ENCODE data around the gene HP1BP3. TPM values are rescaled to one million over a fixed set of nuclear protein-coding genes. Genes with fewer than 3 reads are reported as not detected.

The HP1BP3 gene
- polyA plus RNA-seq, 1 donor from 2014 or later = 389 TPM

- Histone ChIP-seq H3F3A (ENCODE audit: insufficient read depth, low read length, poor library complexity, severe bottlenecking) (no peaks in the 10 kb centered on the region), H3K27ac (ENCODE audit: low read length) (no peak overlapping the region), H3K9me2 (ENCODE audit: insufficient read depth, low read length) (no peaks in the 10 kb centered on the region), H3K4me2 (ENCODE audit: low read length) (no peak overlapping the region), H3K4me3 (ENCODE audit: low read length) (no peak overlapping the region), H2AFZ (ENCODE audit: low read depth, low read length) (no peak overlapping the region), H3K9ac (ENCODE audit: low read length) (no peak overlapping the region), H3K79me2 (replicated peaks; ENCODE audit: insufficient read depth, low read length) (peaks cover 5% of the 10 kb centered on the region), H3K27me3 (ENCODE audit: insufficient read depth, low read depth, low read length) (no peaks in the 10 kb centered on the region), H4K20me1 (ENCODE audit: insufficient read depth) (no peaks in the 10 kb centered on the region), H3K36me3 (ENCODE audit: insufficient read depth, low read length) (peaks cover 27% of the 10 kb centered on the region), H3K9me3 (ENCODE audit: low read length) (no peaks in the 10 kb centered on the region)
- TF ChIP-seq EP300 (conservative IDR thresholded peaks at IDR 0.05; ENCODE audit: poor library complexity, severe bottlenecking) (no peak), POLR2AphosphoS5 (IDR thresholded peaks at IDR 0.05) (no peak), MXI1 (conservative IDR thresholded peaks at IDR 0.05; ENCODE audit: poor library complexity, severe bottlenecking) (no peak), EZH2 (IDR thresholded peaks at IDR 0.05; ENCODE audit: borderline replicate concordance, insufficient read depth, low read length, poor library complexity, severe bottlenecking) (no peak), SMC3 (conservative IDR thresholded peaks at IDR 0.05; ENCODE audit: poor library complexity) (no peak), TAF1 (IDR thresholded peaks at IDR 0.05; ENCODE audit: low read depth) (no peak), REST (IDR thresholded peaks at IDR 0.05; ENCODE audit: borderline replicate concordance) (no peak), RAD21 (conservative IDR thresholded peaks at IDR 0.05) (no peak)
- TF ChIP-seq, protein P1, sequence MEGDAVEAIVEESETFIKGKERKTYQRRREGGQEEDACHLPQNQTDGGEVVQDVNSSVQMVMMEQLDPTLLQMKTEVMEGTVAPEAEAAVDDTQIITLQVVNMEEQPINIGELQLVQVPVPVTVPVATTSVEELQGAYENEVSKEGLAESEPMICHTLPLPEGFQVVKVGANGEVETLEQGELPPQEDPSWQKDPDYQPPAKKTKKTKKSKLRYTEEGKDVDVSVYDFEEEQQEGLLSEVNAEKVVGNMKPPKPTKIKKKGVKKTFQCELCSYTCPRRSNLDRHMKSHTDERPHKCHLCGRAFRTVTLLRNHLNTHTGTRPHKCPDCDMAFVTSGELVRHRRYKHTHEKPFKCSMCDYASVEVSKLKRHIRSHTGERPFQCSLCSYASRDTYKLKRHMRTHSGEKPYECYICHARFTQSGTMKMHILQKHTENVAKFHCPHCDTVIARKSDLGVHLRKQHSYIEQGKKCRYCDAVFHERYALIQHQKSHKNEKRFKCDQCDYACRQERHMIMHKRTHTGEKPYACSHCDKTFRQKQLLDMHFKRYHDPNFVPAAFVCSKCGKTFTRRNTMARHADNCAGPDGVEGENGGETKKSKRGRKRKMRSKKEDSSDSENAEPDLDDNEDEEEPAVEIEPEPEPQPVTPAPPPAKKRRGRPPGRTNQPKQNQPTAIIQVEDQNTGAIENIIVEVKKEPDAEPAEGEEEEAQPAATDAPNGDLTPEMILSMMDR (IDR thresholded peaks at IDR 0.05; ENCODE audit: poor library complexity, severe bottlenecking) = no peak
Measured at GRCh38 chr1:20760322-20760721, 26.8 kb downstream of the HP1BP3 start.

GRCh38 chr1:20753589-20753988 is 33.5 kb downstream of the HP1BP3 start:
- H3K4me2 ChIP-seq (ENCODE audit: low read length) = no peak overlapping the region
- no peak for TF ChIP-seq EP300 (conservative IDR thresholded peaks at IDR 0.05; ENCODE audit: poor library complexity, severe bottlenecking)

More at GRCh38 chr1:20753589-20753988, 33.5 kb downstream of the HP1BP3 start:
- Histone ChIP-seq H3K27ac (ENCODE audit: low read length) (no peak overlapping the region), H3F3A (ENCODE audit: insufficient read depth, low read length, poor library complexity, severe bottlenecking) (no peaks in the 10 kb centered on the region), H3K79me2 (replicated peaks; ENCODE audit: insufficient read depth, low read length) (peaks cover 10% of the 10 kb centered on the region), H2AFZ (ENCODE audit: low read depth, low read length) (no peak overlapping the region), H3K9ac (ENCODE audit: low read length) (no peak overlapping the region), H4K20me1 (ENCODE audit: insufficient read depth) (no peaks in the 10 kb centered on the region), H3K27me3 (ENCODE audit: insufficient read depth, low read depth, low read length) (no peaks in the 10 kb centered on the region), H3K36me3 (ENCODE audit: insufficient read depth, low read length) (peaks cover 16% of the 10 kb centered on the region), H3K4me3 (ENCODE audit: low read length) (no peak overlapping the region), H3K9me2 (ENCODE audit: insufficient read depth, low read length) (no peaks in the 10 kb centered on the region), H3K9me3 (ENCODE audit: low read length) (no peaks in the 10 kb centered on the region)
